Mesenteric fat pad (tissue), 1 donor: Measurements from ENCODE around the gene HES4. TPM values are rescaled to one million over a fixed set of nuclear protein-coding genes. Genes with fewer than 3 reads are reported as not detected.

Experiments
- DNase-seq: peaks from one replicate; pipeline ENCODE4 v3.0.0-alpha.2; 2020; ENCODE audit warnings: low spot score
- long read RNA-seq: library from polyadenylated mRNA; unstranded; transcript quantifications from one replicate; pipeline ENCODE4 v2.0.0, GENCODE V29; 2020
- total RNA-seq: library from RNA; stranded (reverse); fragmentation: NEBNext Ultra II Directional; extraction: Animal tissue kit (Norgen Biotek cat#: 25700); gene quantifications from one replicate; pipeline ENCODE4 v1.2.1, GENCODE V29; 2021
- donor health status: DM: yes; HTN: yes; CAD: no.

Gene HES4, protein sequence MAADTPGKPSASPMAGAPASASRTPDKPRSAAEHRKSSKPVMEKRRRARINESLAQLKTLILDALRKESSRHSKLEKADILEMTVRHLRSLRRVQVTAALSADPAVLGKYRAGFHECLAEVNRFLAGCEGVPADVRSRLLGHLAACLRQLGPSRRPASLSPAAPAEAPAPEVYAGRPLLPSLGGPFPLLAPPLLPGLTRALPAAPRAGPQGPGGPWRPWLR
- 25.5 TPM for total RNA-seq
- long read RNA-seq: 0 reads

DNA sequence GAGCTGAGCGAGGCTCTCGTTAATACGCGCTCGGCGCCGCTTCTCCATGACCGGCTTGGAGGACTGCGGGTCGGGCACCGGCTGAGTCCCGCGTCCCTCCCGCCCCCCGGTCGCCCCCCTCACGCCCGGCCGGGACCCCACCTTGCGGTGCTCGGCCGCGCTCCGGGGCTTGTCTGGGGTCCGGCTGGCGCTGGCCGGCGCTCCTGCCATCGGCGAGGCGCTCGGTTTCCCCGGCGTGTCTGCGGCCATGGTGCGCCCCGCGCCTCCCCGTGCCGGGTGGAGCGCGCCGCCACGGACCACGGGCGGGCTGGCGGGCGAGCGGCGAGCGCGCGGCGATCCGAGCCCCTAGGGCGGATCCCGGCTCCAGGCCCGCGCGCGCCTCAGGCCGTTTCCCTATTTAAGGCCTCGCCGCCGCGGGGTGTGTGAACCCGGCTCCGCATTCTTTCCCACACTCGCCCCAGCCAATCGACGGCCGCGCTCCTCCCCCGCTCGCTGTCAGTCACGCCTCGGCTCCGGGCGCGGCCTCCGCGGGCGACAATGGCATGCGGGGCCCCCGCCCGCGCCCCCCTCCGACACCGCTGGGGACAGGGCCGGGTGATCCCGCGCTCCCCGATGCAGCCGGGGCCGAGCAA lies at the start of gene HES4:
Gene HES4 (minus strand): TSS at position 373 of the 632 bp plus-strand sequence. CDS start 124 bp downstream, at position 249.
- no peak for DNase-seq

DNA sequence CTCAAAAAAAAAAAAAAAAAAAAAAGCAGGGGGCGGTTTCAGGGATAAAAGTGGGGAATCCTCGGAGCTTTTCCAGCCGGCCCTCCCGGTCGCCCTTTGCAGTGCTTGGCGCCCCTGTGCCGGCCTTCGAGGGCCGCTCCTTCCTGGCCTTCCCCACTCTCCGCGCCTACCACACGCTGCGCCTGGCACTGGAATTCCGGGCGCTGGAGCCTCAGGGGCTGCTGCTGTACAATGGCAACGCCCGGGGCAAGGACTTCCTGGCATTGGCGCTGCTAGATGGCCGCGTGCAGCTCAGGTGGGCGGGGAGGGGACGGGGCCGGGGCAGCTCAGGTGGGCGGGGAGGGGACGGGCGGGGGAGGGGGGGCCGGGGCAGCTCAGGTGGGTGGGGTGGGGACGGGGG lies 48.9 kb upstream of the HES4 start:
- no peak for DNase-seq

DNA sequence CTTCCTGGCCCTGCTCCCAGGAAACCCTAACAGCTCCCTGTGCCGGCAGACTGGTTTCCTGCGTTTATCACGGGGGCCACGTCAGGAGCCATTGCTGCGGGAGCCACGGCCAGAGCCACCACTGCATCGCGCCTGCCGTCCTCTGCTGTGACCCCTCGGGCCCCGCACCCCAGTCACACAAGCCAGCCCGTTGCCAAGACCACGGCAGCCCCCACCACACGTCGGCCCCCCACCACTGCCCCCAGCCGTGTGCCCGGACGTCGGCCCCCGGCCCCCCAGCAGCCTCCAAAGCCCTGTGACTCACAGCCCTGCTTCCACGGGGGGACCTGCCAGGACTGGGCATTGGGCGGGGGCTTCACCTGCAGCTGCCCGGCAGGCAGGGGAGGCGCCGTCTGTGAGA lies 48.1 kb upstream of the HES4 start:
- DNase-seq: no peak

DNA sequence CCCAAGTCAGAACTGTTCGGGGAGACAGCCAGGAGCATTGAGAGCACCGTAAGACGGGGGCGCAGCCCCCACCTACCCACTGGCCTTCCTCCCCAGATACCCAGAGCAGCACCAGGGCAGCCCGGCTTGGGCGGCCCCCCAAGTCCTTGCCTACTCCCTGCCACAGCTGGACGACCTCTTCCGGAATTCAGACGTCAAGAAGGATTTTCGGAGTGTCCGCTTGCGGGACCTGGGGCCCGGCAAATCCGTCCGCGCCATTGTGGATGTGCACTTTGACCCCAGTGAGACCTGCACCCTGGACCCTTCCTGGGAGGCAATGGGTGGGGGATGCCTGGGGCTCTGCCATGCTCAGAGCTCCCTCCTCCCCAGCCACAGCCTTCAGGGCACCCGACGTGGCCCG lies 47.5 kb upstream of the HES4 start:
- DNase-seq: no peak

DNA sequence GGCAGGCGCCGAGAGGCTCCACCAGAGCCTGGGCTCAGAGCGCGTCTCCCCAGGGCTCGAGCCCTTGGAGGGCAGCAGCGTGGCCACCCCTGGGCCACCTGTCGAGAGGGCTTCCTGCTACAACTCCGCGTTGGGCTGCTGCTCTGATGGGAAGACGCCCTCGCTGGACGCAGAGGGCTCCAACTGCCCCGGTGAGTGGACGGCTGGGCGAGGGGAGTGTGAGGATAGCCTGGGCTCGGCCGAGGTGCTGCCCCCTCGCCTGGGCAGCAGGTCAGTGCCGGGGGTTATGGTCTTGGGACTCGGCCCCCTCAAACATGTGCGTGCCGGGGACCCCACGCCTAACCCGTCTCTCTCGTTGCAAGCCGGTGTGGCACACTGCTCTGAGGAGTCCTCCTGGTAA lies 46.9 kb upstream of the HES4 start:
- no peak for DNase-seq

DNA sequence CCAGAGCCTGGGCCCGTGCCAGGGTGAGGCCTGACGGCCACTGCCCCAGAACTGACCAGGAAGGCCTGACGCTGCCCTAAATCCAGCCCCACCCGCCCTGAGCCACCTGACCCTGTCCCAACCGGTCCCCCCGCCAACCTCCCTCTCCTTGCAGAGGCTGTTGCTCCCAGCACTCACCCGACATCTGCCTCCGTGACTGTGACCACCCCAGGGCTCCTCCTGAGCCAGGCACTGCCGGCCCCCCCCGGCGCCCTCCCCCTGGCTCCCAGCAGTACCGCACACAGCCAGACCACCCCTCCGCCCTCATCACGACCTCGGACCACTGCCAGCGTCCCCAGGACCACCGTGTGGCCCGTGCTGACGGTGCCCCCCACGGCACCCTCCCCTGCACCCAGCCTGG lies 46.3 kb upstream of the HES4 start:
- no peak for DNase-seq

DNA sequence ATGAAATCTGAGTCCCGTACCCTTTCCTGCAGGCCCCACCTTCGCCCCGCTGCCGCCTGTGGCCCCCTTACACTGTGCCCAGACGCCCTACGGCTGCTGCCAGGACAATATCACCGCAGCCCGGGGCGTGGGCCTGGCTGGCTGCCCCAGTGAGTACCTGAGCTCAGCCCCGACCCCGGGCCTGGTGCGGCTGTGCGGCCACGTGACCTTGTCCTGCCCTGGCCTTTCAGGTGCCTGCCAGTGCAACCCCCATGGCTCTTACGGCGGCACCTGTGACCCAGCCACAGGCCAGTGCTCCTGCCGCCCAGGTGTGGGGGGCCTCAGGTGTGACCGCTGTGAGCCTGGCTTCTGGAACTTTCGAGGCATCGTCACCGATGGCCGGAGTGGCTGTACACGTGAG lies 45.2 kb upstream of the HES4 start:
- DNase-seq: no peak

DNA sequence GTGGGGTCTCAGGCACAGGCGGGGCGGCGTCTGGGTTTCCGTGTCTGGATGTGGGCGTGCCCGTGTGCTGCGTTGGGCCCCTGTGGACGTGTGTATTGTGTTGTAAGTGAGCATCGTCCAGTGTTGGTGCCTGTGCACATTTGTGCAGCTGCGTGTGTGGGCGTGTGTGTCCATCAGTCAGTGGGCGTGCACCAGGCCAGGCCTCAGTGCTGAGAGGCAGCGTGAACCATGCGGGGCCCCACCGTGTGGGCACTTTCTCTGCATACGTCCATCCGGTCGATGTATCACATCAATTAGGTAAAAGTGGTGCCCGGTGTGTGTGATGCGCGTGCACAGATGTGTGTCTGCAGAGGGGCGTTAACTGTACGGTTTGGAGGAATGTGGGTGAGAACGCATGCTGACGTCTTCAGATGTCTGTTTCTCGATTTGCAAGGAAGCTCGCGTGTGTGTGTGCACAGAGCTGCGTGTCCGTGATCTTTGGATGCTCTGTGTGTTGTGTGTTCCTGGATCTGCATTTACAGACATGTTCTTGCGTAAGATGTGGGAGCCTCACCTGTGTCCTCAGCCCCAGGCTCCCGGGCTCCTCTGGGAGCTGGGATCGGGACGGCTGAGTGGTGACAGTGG lies 44.7 kb upstream of the HES4 start:
- DNase-seq: no peak

DNA sequence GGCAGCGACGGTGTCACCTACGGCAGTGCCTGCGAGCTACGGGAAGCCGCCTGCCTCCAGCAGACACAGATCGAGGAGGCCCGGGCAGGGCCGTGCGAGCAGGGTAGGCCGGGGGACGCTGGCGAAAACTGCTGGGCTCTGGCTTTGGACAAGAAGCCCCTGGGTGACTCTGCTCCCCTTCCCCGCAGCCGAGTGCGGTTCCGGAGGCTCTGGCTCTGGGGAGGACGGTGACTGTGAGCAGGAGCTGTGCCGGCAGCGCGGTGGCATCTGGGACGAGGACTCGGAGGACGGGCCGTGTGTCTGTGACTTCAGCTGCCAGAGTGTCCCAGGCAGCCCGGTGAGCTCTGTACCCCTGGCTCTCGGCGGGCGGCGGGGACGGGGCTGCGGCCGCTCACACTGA lies 44.0 kb upstream of the HES4 start:
- DNase-seq: no peak

DNA sequence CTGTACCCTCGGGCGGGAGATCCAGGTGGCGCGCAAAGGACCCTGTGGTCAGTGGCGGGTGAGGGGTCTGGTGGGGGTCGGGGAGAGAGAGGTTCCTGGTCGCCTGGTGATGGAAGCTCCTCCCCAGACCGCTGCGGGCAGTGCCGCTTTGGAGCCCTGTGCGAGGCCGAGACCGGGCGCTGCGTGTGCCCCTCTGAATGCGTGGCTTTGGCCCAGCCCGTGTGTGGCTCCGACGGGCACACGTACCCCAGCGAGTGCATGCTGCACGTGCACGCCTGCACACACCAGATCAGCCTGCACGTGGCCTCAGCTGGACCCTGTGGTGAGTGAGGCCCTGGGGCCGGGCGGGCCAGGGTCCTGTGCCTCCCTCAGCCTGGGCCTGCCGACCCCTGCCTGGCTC lies 43.5 kb upstream of the HES4 start:
- no peak for DNase-seq

DNA sequence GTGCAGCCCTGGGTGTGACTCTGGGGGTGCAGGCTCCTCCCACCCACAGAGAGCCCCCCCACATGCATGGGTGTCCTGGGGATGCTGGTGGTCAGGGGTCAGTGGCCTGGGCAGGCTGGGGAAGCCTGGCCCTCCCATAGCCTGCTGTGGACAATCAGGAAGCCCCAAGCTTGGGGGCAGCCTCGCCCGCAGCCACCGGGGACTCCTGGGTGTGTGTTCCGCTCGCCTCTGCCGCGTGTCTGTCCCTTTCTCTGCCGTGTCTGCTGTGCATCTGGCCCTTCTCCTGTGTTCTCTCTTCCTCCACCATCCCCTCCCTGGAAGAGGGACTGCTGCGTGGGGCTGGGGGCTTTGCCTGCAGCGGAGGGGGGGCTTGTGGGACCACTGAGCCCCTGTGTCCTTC lies 42.9 kb upstream of the HES4 start:
- DNase-seq: no peak

DNA sequence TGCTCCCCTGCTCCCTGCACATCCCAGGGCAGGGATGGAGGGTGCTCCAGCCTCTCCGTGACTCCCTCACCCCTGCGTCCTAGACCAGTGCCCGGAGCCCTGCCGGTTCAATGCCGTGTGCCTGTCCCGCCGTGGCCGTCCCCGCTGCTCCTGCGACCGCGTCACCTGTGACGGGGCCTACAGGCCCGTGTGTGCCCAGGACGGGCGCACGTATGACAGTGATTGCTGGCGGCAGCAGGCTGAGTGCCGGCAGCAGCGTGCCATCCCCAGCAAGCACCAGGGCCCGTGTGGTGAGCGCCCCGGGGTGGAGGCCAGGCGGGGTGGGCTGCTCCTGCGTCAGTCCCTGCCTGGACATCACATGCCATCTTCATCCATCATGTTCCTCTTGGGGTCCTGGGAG lies 42.0 kb upstream of the HES4 start:
- DNase-seq: no peak

DNA sequence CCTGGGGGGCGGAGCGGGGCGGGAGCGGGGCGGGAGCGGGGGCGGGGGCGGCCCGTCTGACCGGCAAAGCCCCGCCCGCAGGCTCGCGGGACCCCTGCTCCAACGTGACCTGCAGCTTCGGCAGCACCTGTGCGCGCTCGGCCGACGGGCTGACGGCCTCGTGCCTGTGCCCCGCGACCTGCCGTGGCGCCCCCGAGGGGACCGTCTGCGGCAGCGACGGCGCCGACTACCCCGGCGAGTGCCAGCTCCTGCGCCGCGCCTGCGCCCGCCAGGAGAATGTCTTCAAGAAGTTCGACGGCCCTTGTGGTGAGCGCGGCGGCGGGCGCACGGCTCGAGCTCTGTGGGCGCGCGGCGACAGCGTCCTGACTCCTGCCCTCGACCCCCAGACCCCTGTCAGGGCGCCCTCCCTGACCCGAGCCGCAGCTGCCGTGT lies 41.2 kb upstream of the HES4 start:
- DNase-seq: no peak

DNA sequence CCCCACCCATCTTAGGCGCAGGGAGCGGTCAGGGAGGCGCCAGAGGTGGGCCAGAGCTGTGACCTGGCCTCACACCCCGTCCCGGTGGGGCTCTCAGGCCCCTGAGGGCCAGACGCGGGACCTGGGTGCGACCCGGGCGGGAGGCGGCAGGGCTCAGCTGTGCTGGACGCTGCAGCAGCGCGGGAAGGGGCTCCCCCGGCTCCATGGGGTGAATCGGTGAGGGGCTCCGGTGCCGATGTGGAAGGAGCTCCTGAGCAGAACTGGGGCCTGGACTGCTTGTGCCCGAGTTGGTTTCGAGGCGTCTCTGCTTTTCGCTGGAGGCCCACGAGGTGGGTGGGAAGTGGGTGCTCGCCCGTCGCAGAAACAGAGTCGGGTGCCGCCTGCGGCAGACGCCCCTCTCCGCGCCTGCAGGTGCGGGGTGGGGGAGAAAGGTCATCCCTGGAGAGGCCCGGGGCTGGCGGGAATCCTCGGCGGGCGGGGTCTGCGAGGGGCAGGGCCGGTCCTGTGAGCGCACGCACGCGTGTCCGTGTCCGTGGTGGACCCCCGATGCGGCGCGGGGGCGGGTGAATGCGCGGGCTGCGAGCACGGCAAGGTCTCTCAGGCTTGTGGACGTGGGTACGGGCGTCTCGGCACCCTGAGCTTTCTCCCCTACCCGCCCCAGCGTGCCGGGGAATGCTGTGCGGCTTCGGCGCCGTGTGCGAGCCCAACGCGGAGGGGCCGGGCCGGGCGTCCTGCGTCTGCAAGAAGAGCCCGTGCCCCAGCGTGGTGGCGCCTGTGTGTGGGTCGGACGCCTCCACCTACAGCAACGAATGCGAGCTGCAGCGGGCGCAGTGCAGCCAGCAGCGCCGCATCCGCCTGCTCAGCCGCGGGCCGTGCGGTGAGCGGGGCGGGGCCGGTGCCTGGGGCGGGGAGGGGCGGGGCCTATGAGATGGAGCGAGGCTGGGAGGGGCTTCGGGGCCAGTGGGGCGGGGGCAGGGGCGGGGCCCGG lies 40.4 kb upstream of the HES4 start:
- DNase-seq: no peak

DNA sequence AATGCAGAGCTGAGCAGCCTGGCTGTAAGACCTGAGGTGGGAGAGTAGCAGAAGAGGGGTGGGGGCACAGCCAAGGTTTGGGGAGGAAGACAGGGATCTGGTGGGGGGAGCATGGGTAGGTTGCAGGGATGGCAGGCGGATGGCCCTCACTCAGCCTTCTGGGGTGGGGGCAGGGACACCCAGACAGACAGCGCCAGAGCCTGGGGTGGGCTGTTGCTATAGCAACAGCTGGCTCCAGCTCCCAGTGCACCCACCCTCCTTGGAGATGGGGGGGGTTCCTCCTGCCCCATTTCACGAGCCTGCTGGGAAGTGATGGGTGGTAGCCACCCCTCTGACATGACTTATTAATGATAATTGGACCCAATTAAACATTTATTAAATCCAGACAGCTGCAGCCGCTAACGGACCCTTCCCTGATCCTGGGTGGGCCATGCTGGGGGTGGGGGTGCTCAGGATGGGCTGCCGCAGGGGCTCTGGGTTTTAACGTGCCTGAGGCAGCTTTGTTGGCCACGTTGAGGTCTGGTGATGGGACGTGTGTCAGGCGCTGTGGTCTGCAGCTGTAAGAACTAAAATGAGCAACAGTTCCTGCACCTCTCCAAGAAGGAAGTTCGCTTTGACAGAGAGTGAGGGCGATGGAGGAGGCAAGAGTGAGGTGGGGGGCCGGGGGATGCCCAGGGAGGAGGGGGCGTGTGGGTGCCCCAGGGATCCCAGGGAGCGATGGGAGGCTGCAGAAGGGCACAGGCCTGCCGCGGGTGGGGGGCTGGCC lies 39.4 kb upstream of the HES4 start:
- no peak for DNase-seq

DNA sequence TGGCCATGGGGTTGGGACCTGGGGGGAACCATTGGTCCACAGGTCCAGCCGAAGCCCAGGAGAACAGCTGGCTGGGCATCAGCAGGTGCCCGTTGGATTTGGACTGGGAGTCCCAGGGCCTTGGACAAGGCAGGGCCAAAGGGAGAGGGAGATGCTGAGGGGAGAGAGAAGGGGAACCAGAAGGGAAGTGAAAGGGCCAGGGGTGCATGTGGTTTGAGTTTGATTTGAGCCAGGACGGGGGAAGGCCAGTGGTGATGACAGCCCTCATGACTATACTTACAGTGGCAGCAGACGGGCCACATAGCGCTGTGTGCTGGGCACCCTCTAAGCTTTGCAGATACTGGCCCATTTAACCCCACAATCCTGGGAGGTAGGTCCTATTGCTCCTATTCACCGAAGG lies 38.8 kb upstream of the HES4 start:
- DNase-seq: no peak

DNA sequence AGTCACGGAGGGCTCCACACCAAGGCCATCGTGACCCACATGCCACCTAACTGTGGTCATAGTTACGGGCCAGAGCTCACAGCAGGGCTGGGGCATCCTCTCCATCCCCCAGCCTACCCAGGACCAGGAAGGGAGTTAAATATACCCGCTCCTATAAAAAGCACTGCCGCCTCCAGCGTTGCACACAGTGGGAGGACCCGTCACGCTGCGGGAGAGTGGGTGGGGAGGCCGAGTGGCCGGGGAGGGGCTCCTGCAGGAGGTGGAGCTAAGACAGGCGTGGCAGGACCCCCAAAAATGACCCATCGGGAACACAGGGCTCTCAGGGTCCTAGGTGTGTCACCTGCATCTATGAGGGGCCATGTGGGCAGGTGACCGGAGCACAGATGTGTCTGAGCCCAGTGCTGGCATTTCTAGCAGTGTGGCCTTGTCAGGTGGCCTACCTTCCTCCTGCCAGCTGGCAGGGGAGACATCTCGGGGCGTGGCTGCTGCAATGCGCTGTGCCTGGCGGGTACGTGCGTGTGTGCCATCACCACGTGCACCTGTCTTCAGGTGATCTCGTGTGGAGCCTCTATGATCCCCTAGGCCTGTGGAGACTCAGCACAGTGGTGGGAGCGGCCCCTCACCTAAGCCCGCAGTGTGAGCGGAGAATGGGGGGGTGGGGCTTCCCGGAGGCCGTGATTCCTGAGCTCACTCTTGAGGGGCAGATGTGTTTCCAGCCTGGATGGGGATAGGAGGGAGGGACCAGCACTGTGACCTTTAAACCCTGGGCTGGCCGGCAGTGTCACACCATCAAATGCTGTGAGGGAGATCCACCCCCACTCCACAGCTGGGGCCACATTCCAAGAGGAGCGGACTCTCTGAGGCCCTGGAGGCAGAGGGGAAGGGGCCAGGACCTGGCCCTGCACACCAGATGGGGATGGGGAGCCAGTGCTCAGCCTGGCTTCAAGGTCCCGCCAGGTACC lies 37.8 kb upstream of the HES4 start:
- no peak for DNase-seq

DNA sequence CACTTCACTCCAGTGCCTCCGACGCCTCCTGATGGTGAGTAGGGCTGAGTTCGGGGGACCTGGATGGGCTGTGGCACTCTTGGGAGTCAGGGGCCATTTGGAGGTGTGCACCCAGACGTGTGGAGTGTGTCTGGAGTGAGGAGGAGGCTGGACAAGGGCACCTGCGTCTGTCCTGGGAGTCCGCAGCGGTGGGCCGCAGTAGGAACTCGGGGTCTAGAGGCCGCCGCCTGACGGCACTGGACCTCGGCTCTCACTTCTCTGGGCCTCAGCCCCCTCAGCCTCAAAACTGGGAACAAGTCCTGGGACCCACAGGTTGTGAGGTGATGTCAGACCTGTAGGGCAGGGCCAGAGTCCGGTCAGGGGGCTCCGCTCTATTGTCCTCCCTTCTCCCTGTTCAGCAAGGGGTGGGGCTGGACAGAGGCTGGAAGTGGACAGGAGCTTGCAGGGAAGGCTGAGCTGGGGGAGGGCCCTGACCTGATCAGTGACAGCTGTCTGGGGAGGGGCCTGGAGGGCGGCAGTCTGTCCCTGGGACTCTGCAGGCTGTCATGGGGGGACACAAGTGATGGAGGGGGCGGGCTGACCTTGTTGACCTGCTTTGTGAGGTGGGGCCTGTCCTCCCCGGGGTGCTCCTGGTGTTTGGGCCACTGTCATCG lies 35.5 kb upstream of the HES4 start:
- no peak for DNase-seq

DNA sequence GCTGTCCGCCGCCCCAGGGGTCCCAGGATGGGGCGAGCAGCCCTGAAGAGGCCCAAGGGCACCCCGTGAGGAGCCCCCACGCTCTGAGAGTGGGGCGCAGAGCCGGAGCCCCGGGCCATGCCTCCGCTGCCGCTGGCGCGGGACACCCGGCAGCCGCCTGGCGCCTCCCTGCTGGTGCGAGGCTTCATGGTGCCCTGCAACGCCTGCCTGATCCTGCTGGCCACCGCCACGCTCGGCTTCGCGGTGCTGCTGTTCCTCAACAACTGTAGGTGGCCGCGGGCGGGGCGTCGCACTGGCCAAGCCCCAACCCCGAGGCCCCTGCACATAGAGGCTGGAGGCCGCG lies 34.5 kb upstream of the HES4 start:
- no peak for DNase-seq
